Breast epithelium (tissue), 4 donors: Measurements from ENCODE around the gene NAV2. TPM values are rescaled to one million over a fixed set of nuclear protein-coding genes. Genes with fewer than 3 reads are reported as not detected.

ENCODE experiments used
- DNase-seq, 2 donors: peaks; one replicate each; pipeline ENCODE4 v3.0.0-alpha.2; 2019; ENCODE audit warnings: low spot score in 2 of 2
- H3K27ac ChIP-seq, 2 donors: fragments of 200-600 bp; sonication (generic) in 1 of 2; one replicate each; pipeline ENCODE4 v1.5.1; 2016 to 2019; ENCODE audit warnings: mild to moderate bottlenecking in 1 of 2
- H3K27me3 ChIP-seq, 2 donors: fragments of 200-600 bp; sonication (generic) in 1 of 2; one replicate each; pipeline versions ENCODE4 v1.5.1 to v1.6.0; 2017 to 2019; ENCODE audit warnings: control low read depth in 1 of 2, mild to moderate bottlenecking in 1 of 2
- H3K36me3 ChIP-seq: fragments of 200-600 bp; one replicate; pipeline ENCODE4 v1.5.1; 2019
- H3K4me1 ChIP-seq, 2 donors: fragments of 200-600 bp; sonication (generic); one replicate each; pipeline ENCODE4 v1.5.1; 2016 to 2019; ENCODE audit warnings: control low read depth in 1 of 2
- H3K4me3 ChIP-seq, 3 donors: fragments of 200-600 bp; sonication (generic); 1 replicate in 2 of 3; 2 replicates in 1 of 3; pipeline ENCODE4 v1.5.1; 2016 to 2019; ENCODE audit warnings: mild to moderate bottlenecking in 3 of 3, moderate library complexity in 2 of 3
- H3K9me3 ChIP-seq, 2 donors: fragments of 200-600 bp; sonication (generic) in 1 of 2; one replicate each; pipeline ENCODE4 v1.5.1; 2016 to 2019; ENCODE audit warnings: control low read depth in 1 of 2
- CTCF ChIP-seq, 3 donors: fragments of 450-650 bp; IDR thresholded peaks; one replicate each; pipeline ENCODE4 v1.5.1; 2016 to 2017; ENCODE audit warnings: antibody characterized with exemption in 3 of 3, mild to moderate bottlenecking in 3 of 3, moderate library complexity in 3 of 3
- POLR2A ChIP-seq: fragments of 450-650 bp; IDR thresholded peaks from one replicate; pipeline ENCODE4 v1.6.1; 2016; ENCODE audit warnings: antibody characterized with exemption, mild to moderate bottlenecking, moderate library complexity
- POLR2AphosphoS5 ChIP-seq, 3 donors: sonication (generic); formaldehyde crosslinking; IDR thresholded peaks; one replicate each; pipeline ENCODE4 v1.6.1; 2017; ENCODE audit warnings: antibody characterized with exemption in 3 of 3
- intact Hi-C: fragments of 100-400 bp; cut with DNase I; formaldehyde crosslinking; loops from one replicate; pipeline ENCODE4 v1.15.1; 2023; ENCODE audit warnings: low total_unique reads
- total RNA-seq, 3 donors: library from RNA; depleted of rRNA; stranded (reverse); fragments of >200 nt; gene quantifications; one replicate each; pipeline ENCODE4 v1.1.0, GENCODE V29; 2016

NAV2 gene
- total RNA-seq, 3 donors from 2014 or later, result 28.2 to 61.8 (median 31.4) TPM

GRCh38 chr11:20089796-20090653 is 377.4 kb downstream of the NAV2 start:
- H3K4me3 ChIP-seq, result no peak overlapping the region
- no peaks in the 10 kb centered on the region for H3K9me3 ChIP-seq
- no peaks in the 10 kb centered on the region for H3K36me3 ChIP-seq
- H3K27ac ChIP-seq, result no peak overlapping the region
- no peak for DNase-seq
- no peak for TF ChIP-seq CTCF (IDR thresholded peaks at IDR 0.05)
- TF ChIP-seq POLR2A, result no peak
- TF ChIP-seq POLR2AphosphoS5 (IDR thresholded peaks at IDR 0.05), result no peak
- intact Hi-C loops, result no loop called here
- no peaks in the 10 kb centered on the region for H3K4me1 ChIP-seq
- H3K27me3 ChIP-seq, result no peaks in the 10 kb centered on the region

GRCh38 chr11:20090654-20091374 is 378.2 kb downstream of the NAV2 start:
- no peak overlapping the region for H3K27ac ChIP-seq
- DNase-seq, result no peak
- no peaks in the 10 kb centered on the region for H3K9me3 ChIP-seq
- intact Hi-C loops, result no loop called here
- no peak for TF ChIP-seq POLR2A
- TF ChIP-seq POLR2AphosphoS5 (IDR thresholded peaks at IDR 0.05), result no peak
- TF ChIP-seq CTCF (IDR thresholded peaks at IDR 0.05), result no peak
- no peaks in the 10 kb centered on the region for H3K36me3 ChIP-seq
- no peaks in the 10 kb centered on the region for H3K27me3 ChIP-seq
- H3K4me3 ChIP-seq, result no peak overlapping the region
- no peaks in the 10 kb centered on the region for H3K4me1 ChIP-seq

GRCh38 chr11:20093775-20094174 is 381.1 kb downstream of the NAV2 start:
- Histone ChIP-seq H3K4me3 (no peak overlapping the region), H3K27ac (no peak overlapping the region), H3K4me1 (no peaks in the 10 kb centered on the region), H3K36me3 (no peaks in the 10 kb centered on the region), H3K27me3 (no peaks in the 10 kb centered on the region), H3K9me3 (no peaks in the 10 kb centered on the region)
- intact Hi-C loops, result no loop called here
- DNase-seq, result no peak
- no peak for TF ChIP-seq CTCF (IDR thresholded peaks at IDR 0.05)
- no peak for TF ChIP-seq POLR2A
- TF ChIP-seq POLR2AphosphoS5 (IDR thresholded peaks at IDR 0.05), result no peak

GRCh38 chr11:20095189-20095588 is 382.6 kb downstream of the NAV2 start:
- no peak for DNase-seq
- H3K27ac ChIP-seq, result no peak overlapping the region
- intact Hi-C loops, result no loop called here
- no peaks in the 10 kb centered on the region for H3K4me1 ChIP-seq
- H3K9me3 ChIP-seq, result no peaks in the 10 kb centered on the region
- no peaks in the 10 kb centered on the region for H3K27me3 ChIP-seq
- no peaks in the 10 kb centered on the region for H3K36me3 ChIP-seq
- TF ChIP-seq POLR2AphosphoS5 (IDR thresholded peaks at IDR 0.05) (no peak), POLR2A (no peak), CTCF (IDR thresholded peaks at IDR 0.05) (no peak)
- no peak overlapping the region for H3K4me3 ChIP-seq
